Smooth muscle cell (in vitro differentiated cells): Measurements from ENCODE around the gene SLC7A6. TPM values are rescaled to one million over a fixed set of nuclear protein-coding genes. Genes with fewer than 3 reads are reported as not detected.

Source experiments
- DNase-seq: peaks from one replicate; lab custom pipeline; 2025; ENCODE audit not compliant: unreplicated experiment; lab: John Stamatoyannopoulos, UW
- H2AFZ ChIP-seq: fragments of 200-600 bp; sonication (generic); 2 replicates; pipeline ENCODE4 v1.6.0; 2016; ENCODE audit warnings: antibody characterized with exemption, low read depth, mild to moderate bottlenecking
- H3F3A ChIP-seq: fragments of 200-600 bp; sonication (generic); 2 replicates; pipeline ENCODE4 v1.6.0; 2017; ENCODE audit warnings: antibody characterized with exemption, low read depth
- H3K27ac ChIP-seq: fragments of 200-600 bp; sonication (generic); 2 replicates; pipeline ENCODE4 v1.5.1; 2016; ENCODE audit warnings: low read depth, mild to moderate bottlenecking
- H3K27me3 ChIP-seq: fragments of 200-600 bp; sonication (generic); 2 replicates; pipeline ENCODE4 v1.6.1; 2016; ENCODE audit warnings: low read depth, mild to moderate bottlenecking
- H3K36me3 ChIP-seq: fragments of 200-600 bp; sonication (generic); 2 replicates; pipeline ENCODE4 v1.5.1; 2016; ENCODE audit warnings: low read depth
- H3K4me1 ChIP-seq: fragments of 200-600 bp; sonication (generic); 2 replicates; pipeline ENCODE4 v1.5.1; 2016; ENCODE audit warnings: low read depth
- H3K4me2 ChIP-seq: fragments of 200-600 bp; sonication (generic); 2 replicates; pipeline ENCODE4 v1.6.0; 2016; ENCODE audit warnings: mild to moderate bottlenecking
- H3K4me3 ChIP-seq: fragments of 200-600 bp; sonication (generic); 2 replicates; pipeline ENCODE4 v1.5.1; 2016; ENCODE audit warnings: mild to moderate bottlenecking
- H3K79me2 ChIP-seq: fragments of 200-600 bp; sonication (generic); 2 replicates; pipeline ENCODE4 v1.6.0; 2016; ENCODE audit warnings: low read depth, mild to moderate bottlenecking
- H3K9ac ChIP-seq: fragments of 200-600 bp; sonication (generic); 2 replicates; pipeline ENCODE4 v1.6.0; 2016; ENCODE audit warnings: low read depth
- H3K9me3 ChIP-seq: fragments of 200-600 bp; sonication (generic); replicated peaks from 2 replicates; pipeline ENCODE4 v1.5.1; 2016; ENCODE audit warnings: low read depth
- H4K20me1 ChIP-seq: fragments of 200-600 bp; sonication (generic); 2 replicates; pipeline ENCODE4 v1.6.0; 2016; ENCODE audit warnings: low read depth
- WGBS: methylation state at CpG from one replicate; pipeline ENCODE4 v1.1.7; 2016; ENCODE audit warnings: low lambda C conversion rate; 5-methylcytosine and 5-hydroxymethylcytosine counted together
- polyA plus RNA-seq: library from polyadenylated mRNA; unstranded; fragments of >200 nt; fragmentation: Nextera tagmentation; extraction: Ambion mirVana; gene quantifications from 2 replicates; pipeline ENCODE4 v1.2.1, GENCODE V29; 2016
- total RNA-seq: library from RNA; depleted of rRNA; stranded (reverse); fragments of >200 nt; gene quantifications from 2 replicates; pipeline ENCODE4 v1.2.3, GENCODE V29; 2014
- TF ChIP-seq, protein P1 (sequence below): fragments of 200-600 bp; sonication (generic); IDR thresholded peaks from 2 replicates; pipeline ENCODE4 v1.5.1; 2017; ENCODE audit warnings: borderline replicate concordance, mild to moderate bottlenecking, antibody characterized with exemption; ENCODE audit not compliant: insufficient read depth, poor library complexity, severe bottlenecking

Gene SLC7A6
- total and polyA plus RNA-seq, 2 experiments from 2014 or later = 11.4 to 16.5 TPM

DNA sequence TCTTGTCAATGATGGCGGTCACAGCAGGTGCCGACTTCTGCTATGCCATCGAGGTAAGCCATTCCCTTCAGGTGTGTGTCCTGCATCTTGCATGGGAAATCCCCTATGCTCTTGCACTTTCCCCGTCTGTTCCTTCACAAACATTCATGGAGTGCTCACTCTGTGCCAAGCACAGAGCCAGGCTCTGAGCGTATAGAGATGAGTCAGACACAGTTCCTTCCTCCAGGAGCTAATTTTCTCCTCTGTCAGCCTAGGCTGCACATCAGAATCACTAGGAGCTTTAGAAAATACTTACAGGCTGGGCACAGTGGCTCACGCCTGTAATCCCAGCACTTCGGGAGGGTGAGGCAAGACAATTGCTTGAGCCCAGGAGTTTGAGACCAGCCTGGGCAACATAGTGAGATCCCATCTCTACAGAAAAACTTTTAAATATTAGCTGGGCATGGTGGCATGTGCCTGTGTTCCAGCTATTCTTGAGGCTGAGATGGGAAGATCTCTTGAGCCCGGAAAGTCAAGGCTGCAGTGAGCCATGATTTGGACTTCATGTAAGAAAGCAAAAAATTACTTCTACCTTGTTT is 60.5 kb downstream of the SLC7A6 start:
- Histone ChIP-seq H3K27ac (no peak overlapping the region), H3K36me3 (no peaks in the 10 kb centered on the region), H3K9ac (no peak overlapping the region), H3K4me3 (no peak overlapping the region), H3K4me2 (no peak overlapping the region), H3K79me2 (no peaks in the 10 kb centered on the region), H3F3A (no peaks in the 10 kb centered on the region), H3K9me3 (no peaks in the 10 kb centered on the region), H4K20me1 (no peaks in the 10 kb centered on the region), H3K27me3 (no peaks in the 10 kb centered on the region), H2AFZ (no peak overlapping the region), H3K4me1 (no peaks in the 10 kb centered on the region)
- DNase-seq = no peak
- 96% methylated on average over 8 of the region's 8 CpGs for WGBS
- TF ChIP-seq, protein P1, sequence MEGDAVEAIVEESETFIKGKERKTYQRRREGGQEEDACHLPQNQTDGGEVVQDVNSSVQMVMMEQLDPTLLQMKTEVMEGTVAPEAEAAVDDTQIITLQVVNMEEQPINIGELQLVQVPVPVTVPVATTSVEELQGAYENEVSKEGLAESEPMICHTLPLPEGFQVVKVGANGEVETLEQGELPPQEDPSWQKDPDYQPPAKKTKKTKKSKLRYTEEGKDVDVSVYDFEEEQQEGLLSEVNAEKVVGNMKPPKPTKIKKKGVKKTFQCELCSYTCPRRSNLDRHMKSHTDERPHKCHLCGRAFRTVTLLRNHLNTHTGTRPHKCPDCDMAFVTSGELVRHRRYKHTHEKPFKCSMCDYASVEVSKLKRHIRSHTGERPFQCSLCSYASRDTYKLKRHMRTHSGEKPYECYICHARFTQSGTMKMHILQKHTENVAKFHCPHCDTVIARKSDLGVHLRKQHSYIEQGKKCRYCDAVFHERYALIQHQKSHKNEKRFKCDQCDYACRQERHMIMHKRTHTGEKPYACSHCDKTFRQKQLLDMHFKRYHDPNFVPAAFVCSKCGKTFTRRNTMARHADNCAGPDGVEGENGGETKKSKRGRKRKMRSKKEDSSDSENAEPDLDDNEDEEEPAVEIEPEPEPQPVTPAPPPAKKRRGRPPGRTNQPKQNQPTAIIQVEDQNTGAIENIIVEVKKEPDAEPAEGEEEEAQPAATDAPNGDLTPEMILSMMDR = no peak

DNA sequence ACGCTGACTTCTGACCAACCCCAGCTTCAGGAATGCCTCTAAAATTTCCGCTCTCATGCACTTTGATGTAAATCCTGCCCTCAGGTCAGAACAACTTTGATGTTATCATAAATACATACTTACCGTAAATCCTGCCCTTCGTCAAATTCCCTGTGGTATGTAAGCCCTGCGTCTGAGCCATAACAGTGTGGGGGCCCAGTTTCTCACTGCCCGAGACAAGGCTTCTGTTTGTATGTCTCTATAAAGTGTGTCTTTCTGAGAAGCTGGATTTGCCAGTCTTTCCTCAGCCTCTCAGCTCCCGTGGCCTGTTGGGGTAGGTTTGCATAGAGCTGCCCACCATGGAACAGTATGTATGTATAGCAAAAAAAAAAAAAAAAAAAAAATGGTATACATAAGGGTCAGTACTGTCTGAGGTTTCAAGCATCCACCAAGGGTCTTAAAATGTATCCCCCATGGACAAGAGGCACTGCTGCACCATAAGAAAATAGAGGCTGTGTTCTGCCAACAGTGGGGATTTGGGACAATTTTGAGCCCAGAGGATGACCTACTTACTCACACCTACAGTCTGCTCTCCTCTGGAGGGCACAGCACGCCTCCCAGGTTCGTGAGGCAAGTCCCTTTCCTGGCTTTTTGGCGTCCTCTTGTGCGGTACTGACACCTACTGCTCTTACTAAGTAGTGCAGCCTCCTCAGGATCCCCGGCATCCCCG is 64.0 kb downstream of the SLC7A6 start:
- no peaks in the 10 kb centered on the region for H3K9me3 ChIP-seq
- no peaks in the 10 kb centered on the region for H3K4me1 ChIP-seq
- no peaks in the 10 kb centered on the region for H3K27me3 ChIP-seq
- peak overlapping the region; percentile 30 for H3K4me2 ChIP-seq
- no peak overlapping the region for H3K9ac ChIP-seq
- peak; percentile 26 for DNase-seq
- no peaks in the 10 kb centered on the region for H3K79me2 ChIP-seq
- H4K20me1 ChIP-seq = no peaks in the 10 kb centered on the region
- WGBS = 10% methylated on average over 13 of the region's 13 CpGs
- no peak overlapping the region for H2AFZ ChIP-seq
- H3K27ac ChIP-seq = peak overlapping the region; percentile 62
- no peak overlapping the region for H3K4me3 ChIP-seq
- H3F3A ChIP-seq = no peaks in the 10 kb centered on the region
- no peaks in the 10 kb centered on the region for H3K36me3 ChIP-seq
- TF ChIP-seq, protein P1 = peak; percentile 87

DNA sequence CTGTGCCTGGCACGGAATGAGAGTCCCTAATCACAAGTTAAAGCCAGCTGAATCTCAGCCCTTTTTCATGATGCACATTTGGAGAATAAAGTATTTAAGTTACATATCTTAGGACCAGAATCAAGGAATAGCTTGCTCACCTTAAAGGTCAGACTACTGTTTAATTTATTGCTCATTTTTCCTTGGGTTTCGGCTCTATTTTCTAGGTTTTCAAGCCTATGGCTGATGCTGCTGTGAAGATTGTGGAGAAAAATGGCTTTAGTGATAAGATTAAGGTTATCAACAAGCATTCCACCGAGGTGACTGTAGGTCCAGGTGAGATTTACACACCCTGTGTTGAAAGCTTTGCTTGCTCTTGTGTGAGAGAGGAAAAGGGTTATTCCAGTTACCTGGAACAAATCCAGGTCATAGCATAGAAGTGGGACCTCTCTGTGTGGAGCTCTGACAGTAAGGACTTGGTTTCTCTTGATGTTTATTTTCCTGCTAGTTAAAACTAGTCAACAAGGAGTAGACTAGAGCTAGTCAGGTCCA is 64.6 kb downstream of the SLC7A6 start:
- Histone ChIP-seq H3K9ac (no peak overlapping the region), H3K9me3 (no peaks in the 10 kb centered on the region), H3K27ac (no peak overlapping the region), H3K4me3 (no peak overlapping the region), H3K4me2 (no peak overlapping the region), H3F3A (no peaks in the 10 kb centered on the region), H3K36me3 (no peaks in the 10 kb centered on the region), H3K79me2 (no peaks in the 10 kb centered on the region), H3K27me3 (no peaks in the 10 kb centered on the region), H3K4me1 (no peaks in the 10 kb centered on the region), H4K20me1 (no peaks in the 10 kb centered on the region), H2AFZ (no peak overlapping the region)
- DNase-seq = no peak
- WGBS = 42% methylated on average over 3 of the region's 3 CpGs
- TF ChIP-seq, protein P1 = no peak
